HG02571 (cell line): Measurements from ENCODE around the gene RTL10.

Experiments
- ATAC-seq: cut with Tn5 transposase; IDR thresholded peaks from one replicate; pipeline ENCODE4 v1.9.1; 2021; ENCODE audit warnings: mild to moderate bottlenecking, moderate library complexity; ENCODE audit not compliant: unreplicated experiment

Gene RTL10, protein sequence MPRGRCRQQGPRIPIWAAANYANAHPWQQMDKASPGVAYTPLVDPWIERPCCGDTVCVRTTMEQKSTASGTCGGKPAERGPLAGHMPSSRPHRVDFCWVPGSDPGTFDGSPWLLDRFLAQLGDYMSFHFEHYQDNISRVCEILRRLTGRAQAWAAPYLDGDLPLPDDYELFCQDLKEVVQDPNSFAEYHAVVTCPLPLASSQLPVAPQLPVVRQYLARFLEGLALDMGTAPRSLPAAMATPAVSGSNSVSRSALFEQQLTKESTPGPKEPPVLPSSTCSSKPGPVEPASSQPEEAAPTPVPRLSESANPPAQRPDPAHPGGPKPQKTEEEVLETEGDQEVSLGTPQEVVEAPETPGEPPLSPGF

DNA sequence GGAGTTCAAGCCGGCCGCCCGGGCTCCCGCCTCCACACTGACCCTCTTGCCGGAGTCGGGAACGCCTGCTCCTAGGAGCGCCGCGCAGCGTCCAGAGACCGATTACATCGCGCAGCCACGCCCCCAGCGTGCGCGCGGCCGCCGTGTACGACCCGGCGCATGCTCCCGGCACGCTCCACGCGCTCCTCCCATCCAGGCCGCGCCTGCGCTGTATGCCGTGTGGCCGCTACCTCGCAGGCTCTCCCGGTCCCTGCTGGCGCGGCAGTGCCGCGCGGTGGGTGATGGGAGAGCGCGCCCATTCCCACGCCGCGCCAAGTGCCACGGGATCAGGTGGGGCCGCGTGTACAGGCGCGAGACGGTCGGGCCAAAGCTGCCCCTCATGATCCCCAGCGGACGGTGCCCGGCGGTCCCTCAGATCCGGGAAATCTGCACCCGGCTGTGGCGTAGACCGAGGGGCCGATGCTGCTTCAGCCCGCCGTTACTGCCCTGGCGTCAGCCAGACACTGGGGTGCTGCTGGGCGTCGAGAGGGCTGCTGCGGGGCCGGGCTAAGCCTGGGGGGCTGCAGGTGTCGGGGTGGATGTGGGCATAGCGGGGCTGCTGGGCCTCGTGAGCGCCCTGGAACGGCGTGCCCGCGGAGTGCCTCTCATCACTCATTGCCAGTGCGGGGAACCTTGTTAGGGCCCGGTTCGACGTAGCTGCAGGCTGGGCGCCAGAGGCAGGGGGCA, at the start of gene RTL10, which contains the start of gene GNB1L:
TSS of gene RTL10 (minus strand) at position 97 of the 726 bp plus-strand sequence. CDS start 2,613 bp downstream, outside the sequence.
TSS of gene GNB1L (minus strand) at position 97 of the 726 bp plus-strand sequence. CDS start 33,519 bp downstream, outside the sequence.
- peak; percentile 75 for ATAC-seq

DNA sequence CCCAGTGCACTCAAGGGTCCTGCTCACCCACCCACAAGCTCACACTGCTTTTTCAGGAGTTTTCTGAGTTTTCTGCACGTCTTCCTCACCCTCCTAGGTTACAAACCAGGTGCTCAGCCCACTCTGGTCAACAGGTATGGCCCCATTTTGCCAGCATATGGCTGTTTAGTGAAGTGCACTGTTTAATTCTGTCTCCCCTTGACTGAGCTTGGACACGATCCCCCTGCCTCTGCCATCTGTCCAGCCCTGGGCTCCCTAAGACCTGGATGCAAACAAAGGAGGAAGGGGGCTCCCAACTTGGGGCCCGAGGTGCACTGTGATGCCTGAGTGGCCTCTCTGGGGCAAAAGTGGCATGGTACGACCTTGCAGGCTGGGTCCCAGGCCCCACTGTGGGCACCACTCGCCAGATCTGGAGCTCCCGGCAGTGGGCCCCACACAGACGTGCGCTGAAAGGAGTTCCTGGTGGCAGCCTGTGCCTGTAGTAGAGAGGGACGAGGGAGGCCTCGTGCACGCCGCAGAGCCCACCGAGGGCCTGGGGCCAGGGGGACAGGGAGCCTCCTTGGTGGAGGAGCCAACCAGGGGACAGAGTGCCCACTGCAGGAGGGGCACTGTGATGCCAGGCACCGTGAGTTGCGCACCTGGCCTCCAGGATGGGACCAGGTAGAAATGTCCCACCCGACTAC, 49.6 kb upstream of the RTL10 start:
- no peak for ATAC-seq

DNA sequence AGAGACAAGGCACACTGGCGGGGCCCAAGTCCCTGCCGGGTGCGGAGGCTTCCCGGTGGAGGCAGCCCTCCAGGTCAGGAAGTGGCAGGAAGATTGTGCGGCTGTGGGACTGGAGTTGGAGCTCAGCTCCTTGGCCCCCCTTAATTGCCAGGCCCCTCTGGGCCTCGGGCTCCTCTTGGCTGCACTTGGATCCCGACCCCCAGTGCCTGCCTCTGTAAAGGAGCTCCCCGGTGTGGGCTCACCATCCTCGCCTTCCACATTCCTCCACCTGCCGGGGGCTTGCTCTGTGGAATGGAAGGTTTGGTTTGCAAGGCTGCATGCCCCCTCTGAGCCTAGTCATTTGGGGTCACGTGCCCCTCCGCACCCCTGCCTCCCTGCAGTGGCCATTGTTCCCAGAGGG, 48.8 kb upstream of the RTL10 start:
- ATAC-seq, result no peak

DNA sequence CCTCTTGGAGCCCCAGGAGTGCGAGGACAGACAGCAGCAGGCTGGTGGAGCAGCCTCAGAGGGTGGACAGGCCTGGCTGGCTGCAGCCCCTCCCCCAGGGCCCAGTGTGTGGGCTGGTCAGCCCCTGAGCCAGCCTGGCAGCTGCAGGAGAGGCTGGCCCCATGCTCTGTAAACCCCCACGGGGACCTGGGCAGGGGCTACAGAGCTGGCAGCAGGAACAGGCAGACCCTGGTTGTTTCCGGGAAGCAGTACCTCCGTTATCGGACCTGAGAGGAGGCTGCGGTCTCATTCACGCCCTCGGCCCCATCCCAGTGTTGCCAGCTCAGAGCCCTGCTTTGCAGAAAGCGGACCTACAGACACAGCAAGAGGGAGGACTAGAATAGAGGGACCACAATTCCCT, 48.4 kb upstream of the RTL10 start:
- ATAC-seq, result no peak

DNA sequence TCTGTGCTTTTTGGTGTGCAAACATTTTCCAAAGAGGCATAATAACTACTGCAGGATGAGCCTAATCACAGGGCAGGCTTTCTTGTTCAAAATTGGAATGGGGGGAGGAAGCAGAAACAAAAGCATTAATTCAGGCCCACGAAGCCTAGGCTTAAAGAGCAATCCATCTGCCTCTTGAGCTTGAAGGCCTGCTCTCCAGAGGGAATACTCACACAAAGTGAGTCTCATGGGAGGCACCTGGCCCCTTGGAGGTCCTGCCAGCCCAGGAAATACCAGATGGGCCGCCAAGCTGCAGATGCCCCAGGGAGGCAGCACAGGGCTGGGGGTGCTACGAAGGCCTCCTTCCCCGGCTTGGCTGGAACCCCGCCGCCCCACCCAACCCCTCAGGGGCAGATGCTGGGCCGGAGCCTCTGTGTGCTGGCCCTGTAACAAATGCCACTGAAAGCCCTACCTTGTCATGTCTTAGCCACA, 47.6 kb upstream of the RTL10 start:
- ATAC-seq, result no peak

DNA sequence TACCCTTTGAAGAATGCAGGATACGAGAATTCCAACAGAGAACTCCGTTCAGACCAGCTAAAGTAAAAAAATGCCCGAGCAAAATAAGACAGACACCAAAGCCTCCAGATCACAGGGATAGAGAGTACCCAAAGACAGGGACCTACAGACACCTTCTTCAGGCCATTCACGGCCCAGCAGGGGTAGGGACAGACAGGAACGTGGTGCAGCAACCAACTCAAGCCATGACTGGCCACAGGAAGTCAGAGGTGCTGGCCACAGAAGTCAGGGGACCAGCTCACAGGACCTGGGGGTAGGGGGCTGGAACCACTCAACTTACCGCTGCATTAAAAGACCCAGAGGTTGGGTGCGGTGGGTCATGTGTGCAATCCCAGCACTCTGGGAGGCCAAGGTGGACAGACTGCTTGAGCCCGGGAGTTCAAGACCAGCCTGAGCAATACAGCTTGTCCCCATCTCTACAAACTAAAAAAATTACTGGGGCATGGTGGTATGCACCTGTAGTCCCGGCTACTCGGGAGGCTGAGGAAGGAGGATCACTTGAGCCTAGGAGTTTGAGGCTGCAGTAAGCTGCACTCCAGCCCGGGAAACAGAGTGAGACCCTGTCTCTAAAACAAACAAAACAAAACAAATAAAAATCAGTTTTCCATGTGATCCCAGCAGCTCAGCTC, 47.0 kb upstream of the RTL10 start:
- ATAC-seq, result no peak

DNA sequence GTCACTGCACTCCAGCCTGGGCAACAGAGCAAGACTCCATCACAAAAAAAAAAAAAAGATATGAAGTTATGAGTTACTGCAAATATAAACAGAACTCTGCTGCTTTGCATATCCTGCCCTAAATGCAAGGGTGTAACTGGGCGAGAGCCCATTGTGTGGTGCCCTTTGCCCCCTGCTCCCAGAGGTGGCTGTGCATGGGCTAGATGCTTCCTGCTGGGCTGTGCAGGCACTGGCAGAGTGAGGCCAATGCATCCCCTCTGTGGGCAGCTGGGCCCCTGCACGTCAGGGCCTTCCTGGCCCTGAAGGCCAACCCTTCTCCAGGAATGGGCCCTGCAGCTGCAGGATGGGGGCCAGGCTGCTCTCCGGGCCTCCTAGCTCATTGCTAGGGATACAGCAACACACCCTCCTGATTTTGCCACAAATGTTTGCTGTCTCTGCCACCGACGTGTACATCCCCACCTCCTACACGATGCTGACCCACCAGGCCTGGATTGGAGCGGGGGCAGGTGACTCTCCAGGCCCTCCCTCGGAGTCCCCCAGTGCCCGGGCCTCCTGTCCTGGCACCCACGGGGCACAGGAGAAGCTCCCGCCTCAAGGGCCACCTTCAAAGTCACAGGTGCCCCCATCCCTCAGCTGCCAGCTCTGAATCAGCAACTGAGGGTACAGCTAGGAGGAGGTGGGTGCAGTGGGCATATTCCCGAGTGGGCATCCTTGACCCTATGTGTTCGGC, 46.2 kb upstream of the RTL10 start:
- ATAC-seq, result no peak

DNA sequence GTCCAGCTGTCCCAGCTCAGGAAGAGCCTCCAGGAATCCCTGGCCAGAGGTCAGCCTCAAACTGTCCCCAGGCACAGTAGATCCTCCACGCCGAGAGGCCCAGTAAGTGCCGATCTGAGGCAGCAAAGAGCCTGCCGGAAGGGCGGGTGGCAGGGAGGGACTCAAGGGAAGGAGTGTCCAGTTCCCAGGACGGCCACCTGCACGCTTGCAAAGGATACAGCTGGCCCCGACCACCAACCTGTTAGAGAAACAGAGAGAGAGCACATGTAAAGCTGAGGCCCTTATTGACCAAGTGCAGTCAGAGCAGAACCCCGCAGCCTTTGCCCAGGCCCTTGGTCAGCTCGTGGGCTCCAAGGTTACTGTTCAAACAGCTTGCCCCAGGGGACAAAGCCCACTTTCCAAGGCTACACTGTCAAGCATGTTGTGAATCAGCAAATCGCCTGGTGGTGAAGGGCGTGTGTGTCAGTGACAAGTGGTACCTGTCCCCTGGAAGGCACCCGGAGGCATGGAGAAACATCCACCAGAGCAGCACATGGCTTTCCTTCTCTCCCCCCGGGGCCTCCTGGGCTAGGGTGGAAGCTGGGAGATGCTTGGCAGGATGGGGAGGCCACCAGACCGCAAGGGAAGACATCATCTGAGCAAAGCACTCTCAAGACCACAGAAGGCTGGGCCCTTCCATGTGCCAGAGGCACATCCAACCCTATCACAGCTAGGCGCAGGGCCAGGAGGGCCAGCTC, 44.3 kb upstream of the RTL10 start:
- ATAC-seq, result no peak

DNA sequence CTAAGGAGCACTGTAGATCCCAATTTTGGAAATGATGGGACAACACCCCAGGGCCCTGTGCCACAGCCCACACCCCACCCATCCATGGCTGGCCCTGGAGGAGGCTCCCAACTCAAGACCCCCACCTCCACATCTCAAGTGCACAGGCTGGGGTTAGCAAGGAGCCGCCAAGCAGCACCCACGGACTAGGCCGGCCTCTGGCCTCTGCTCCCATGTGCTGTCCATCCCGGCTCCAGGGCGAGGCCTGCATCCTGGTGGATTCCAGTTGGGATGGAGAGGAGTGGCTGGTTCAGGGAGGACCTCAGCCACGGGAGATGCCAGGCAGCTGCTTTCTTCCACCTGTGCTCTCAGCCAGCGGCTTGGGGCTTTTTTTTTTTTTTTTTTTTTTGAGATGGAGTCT, 43.5 kb upstream of the RTL10 start:
- ATAC-seq, result no peak

DNA sequence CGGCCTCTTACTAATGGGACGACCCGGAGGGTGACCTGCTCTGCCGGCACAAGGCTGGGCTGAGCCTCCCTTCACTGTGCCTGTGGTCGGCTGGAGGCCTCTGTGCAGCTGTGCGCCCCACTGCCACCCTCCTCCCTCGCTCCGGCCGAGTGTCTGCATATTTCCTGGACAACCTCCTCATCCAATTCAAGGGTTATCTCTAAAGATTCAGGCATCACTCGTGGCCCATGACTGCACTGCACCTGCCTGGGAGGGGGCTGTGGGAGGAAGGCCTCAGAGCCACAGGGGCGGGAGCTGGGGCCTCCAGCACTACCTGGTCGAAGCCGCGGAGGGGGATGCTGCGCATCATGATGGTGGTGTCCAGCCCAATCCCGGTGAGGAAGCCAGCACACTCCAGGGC, 43.1 kb upstream of the RTL10 start:
- no peak for ATAC-seq

DNA sequence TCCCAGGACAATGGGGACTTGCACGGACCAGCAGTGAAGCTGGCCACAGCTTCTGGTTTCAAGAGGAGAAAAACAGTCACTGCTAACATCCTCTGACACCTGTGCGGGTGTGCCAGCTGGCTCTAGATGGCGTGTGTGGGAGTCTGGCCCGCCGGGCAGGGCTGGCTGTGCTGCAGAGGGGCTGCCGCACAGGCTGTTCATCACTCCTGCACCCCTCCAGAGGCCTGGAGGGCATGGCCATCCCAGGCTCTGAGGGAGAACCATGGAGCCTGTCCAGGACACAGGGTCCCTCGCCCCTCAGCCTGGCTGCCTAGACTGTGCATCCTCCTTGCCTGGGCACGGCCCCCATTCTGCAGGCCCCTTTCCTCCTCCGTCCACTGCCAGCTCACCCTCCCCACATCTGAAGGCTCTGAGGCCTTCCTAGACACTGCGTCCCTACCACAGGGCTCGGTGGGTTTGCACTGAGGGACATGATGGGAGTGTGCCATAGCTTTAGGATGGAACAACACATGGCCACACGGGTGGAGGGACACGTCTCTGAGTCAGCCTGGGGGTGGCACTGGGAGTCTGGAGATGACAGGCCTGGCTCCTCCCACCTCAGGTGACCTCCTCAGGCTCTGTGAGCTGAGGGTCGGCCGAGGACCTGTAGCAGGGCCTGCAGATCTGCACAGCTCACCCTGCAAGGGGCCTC, 42.1 kb upstream of the RTL10 start:
- ATAC-seq, result no peak

DNA sequence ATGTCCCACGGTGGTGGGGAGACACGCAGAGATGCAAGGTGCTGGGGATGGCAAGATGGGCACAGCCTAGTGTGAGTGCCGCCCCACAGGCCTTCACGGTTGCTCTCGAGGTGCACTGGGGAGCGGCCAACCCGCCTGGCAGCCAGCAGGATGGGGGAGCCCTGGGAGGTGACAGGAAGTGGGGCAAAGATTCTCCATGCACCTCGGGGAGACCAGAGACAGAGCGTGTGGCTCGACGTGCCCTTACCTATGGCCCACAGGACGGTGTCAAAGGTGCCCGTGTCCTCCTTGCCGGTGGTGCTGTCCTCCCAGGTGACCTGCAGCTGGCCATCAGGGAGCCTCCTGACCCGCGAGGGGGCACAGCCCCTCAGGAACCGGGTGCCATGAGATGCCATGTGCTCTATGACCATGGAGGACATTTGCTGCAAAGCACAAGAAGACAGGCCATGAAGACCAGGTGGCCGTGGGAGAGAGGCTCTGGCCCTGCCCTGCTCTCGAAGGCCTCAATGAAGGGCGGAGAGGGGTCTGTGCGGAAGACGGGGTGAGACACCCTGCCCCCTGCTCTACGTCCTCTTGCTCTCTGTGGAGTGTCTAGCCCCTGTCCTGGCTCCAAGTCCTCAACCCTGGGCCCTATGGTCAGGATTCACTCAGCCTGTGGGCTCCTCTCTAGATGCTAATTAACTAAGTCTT, 40.6 kb upstream of the RTL10 start:
- no peak for ATAC-seq

DNA sequence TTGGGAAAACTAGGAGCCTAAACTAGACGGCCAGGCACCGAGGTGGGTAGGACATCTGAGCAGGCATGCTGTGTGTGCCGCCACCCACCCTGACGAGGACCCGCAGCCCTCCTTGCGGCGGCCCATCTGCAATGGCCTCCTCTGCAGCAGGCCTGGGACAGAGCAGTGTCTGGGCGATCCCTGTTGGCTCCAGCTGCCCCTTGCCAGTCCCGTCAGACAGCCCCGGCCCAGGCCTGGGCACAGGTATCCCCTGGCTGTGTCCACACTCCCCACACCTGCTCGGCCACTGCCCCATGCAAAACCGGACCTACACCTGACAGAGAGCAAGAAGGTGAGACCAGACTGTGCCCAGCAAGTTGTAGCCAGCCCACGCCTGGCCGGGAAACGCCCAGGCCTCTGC, 38.7 kb upstream of the RTL10 start:
- ATAC-seq, result no peak

DNA sequence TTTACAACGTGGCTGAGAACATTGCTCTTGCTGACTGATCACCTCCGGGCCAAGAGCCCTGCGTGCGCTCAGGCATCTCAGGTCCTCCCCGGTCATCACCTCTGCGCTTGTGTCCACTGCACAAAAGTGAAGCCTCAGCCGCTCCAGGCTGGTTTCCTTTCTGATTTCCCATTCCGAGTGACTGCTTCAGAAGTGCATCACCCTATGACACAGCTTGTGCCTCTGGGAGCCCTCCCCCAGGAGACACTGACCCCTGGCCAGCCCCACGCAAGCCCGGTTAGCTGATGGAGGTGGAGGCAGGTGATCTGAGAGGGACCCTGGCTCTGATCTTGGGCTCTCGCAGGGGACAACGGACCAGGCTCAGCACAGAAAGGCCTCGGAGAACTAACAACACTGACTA, 38.3 kb upstream of the RTL10 start:
- no peak for ATAC-seq

DNA sequence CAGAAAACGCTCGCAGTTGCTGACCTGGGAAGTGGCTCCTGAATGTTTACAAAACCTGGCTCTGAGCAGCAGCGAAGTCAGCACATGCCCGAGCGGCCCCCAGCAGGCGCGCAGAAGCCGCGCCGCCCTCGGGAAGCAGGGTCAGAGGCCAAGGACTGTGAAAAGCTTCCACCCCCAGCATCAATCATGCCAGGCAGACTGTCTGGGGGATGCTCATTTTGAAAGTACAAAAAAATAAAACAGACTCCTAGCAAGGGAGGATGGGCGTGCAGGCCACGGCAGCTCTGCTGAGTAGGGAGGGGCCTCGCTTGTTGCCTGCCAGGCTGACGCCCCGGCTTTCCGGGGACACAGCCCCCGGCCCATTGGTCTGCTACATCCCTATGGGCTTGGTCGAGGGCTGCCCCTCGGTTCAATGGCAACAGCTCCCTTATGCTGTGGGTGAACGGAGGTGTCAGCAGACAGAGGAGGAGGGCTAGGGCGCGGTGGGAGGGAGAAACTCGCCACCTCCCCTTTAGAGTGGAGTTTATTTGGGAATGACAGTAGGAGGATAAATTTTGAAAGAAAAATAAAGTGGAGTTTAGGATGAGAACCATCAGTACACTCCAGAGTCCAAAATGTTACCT, 37.7 kb upstream of the RTL10 start:
- ATAC-seq, result no peak

DNA sequence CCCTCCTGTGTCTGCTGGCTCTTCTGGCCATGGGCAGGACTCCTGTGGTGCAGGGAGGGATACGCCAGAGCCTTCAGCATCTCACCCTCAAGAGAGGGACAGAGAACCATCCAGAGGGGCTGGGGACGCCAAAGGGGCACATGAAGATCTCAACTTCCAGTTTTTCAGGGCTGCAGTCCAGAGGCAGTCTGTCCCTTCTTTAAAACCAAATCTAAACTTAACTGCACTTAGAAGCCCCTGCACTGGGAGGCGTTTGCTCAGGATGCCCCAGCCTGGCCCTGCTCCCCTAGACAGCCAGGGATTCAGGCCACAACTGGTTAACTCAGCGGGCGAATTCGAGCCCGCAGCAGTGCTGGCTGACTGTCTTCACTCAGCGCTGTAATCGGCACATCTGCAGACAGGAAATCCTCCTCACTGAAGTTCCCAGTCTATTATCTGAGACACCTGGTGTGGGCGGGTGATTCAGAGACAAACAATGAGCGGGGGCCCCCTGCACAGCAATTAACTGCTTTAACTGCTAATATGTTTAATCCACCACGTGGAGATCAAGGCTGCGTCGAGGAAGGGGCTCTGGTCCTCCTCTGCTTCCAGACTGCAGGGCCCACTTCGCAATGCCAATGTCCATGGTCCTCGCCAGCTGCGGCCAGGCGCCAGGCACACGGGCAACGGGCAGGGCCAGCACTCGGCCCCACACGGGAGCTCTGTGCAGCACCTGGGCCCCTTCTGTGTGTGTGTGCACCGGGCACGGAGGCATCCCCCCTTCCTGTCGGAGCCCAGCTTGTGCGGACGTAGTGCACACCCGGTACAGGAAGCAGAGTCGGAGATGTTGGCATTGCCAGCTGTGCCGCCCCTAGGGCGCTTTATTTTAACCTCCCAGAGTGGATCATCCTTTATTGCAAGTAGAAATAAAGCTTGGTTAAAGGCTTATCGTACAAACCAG, 36.9 kb upstream of the RTL10 start:
- ATAC-seq, result no peak
